ENCODE results near the gene CATSPER4.

DNA sequence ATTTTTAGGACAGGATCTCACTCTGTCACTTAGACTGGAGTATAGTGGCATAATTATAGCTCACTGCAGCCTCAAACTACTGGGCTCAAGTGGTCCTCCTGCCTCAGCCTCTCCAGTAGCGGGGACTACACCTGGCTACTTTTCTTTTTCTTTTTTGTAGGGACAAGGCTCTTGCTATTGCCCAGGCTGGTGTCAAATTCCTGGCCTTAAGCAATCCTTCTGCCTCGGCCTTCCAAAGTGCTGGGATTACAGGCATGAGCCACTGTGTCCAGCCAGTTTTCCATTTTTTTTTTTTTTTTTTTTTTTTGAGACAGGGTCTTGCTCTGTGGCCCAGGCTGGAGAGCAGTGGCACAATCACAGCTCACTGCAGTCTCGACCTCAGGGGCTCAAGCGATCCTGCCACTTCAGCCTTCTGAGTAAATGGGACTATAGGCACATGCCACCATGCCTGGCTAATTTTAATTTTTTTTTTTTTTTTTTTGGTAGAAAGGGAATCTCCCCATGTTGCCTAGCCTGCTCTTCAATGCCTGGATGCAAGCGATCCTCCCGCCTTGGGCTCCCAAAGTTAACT, 23.0 kb downstream of the CATSPER4 start:
- TF ChIP-seq POLR2A (IDR thresholded peaks at IDR 0.05; ENCODE audit: low read depth, low read length): no peak
- TF ChIP-seq POU2F2 (IDR thresholded peaks at IDR 0.05; ENCODE audit: low read depth, low read length): no peak
- TF ChIP-seq TAF1 (IDR thresholded peaks at IDR 0.05; ENCODE audit: low read depth, low read length): no peak
- no peak for TF ChIP-seq SPI1 (IDR thresholded peaks at IDR 0.05; ENCODE audit: low read depth, low read length)
